ENCODE data around the gene MCL1.
"Not testable (repeated sequence)": the region's sequence is repeated elsewhere in the genome, so short reads cannot be mapped to it uniquely, and the experiment has no call there.

MCL1 gene

GRCh38 chr1:150579110-150579944 lies at the start of gene MCL1:
MCL1 (minus strand) TSS chr1:150579610; CDS start chr1:150579530, 80 bp downstream.
- DNase-seq (ENCODE audit: low read depth in 3 of 3, low spot score in 1 of 3), result peak; percentile 69 to 80 (median 75)

GRCh38 chr1:150628766-150629114 lies 49.3 kb upstream of the MCL1 start:
- DNase-seq (ENCODE audit: low read depth in 3 of 3, low spot score in 1 of 3), result no peak

DNA sequence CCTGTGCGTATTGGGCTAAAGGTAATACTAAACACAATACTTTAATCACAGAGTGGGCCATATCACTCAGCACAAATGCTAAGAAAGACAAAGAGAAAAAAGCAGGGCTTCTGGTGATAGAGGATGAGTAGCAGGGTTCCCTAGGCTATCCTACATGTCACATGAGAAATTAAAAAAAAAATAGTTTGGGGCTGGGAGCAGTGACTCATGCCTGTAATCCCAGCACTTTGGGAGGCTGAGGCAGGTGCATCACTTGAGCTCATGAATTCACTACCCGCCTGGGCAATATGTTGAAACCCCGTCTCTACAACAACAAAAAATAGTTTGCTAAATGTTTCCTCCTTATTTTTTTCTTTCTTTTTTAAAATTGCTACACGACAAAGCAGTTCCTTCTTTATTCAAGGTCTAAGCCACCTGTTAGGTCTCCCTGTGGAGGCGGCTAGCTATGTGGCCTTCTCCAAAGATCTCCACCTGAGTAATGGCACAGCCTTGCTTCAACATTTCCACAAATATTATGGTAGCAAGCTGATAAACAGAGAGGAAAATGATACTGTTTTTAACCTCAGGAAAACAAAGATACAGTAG lies 48.5 kb upstream of the MCL1 start:
- DNase-seq (ENCODE audit: low read depth in 3 of 3, low spot score in 1 of 3), result no peak

GRCh38 chr1:150626150-150626549 lies 46.7 kb upstream of the MCL1 start:
- DNase-seq (ENCODE audit: low read depth in 3 of 3, low spot score in 1 of 3), result no peak

GRCh38 chr1:150624546-150624945 lies 45.1 kb upstream of the MCL1 start:
- not testable (repeated sequence) for DNase-seq (ENCODE audit: low read depth in 3 of 3, low spot score in 1 of 3)

- not testable (repeated sequence) for DNase-seq (ENCODE audit: low read depth in 3 of 3, low spot score in 1 of 3)
These were observed 44.7 kb upstream of the MCL1 start for GRCh38 chr1:150624134-150624533.

- no peak for DNase-seq (ENCODE audit: low read depth in 3 of 3, low spot score in 1 of 3)
These were observed 43.0 kb upstream of the MCL1 start for GRCh38 chr1:150622303-150622975.

GRCh38 chr1:150621497-150622302 lies 42.3 kb upstream of the MCL1 start:
- DNase-seq (ENCODE audit: low read depth in 3 of 3, low spot score in 1 of 3), result peak in 2 of 3 donors; percentile 18 to 33

DNA sequence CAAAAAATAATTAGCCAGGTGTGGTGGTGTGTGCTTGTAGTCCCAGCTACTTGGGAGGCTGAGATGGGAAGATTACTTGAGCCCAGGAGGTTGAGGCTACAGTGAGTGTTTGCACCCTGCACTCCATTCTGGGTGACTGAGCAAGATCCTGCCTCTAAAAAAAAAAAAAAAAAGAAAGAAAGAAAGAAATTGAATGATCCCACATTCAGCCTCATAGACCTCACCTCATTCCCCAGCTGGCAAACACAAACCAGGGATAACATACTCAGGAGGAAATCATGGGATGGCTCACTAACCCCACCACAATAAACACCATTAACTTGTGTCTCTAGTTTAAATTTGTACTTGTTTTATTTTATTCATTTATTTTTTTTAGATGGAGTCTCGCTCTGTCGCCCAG lies 41.5 kb upstream of the MCL1 start:
- no peak for DNase-seq (ENCODE audit: low read depth in 3 of 3, low spot score in 1 of 3)

DNA sequence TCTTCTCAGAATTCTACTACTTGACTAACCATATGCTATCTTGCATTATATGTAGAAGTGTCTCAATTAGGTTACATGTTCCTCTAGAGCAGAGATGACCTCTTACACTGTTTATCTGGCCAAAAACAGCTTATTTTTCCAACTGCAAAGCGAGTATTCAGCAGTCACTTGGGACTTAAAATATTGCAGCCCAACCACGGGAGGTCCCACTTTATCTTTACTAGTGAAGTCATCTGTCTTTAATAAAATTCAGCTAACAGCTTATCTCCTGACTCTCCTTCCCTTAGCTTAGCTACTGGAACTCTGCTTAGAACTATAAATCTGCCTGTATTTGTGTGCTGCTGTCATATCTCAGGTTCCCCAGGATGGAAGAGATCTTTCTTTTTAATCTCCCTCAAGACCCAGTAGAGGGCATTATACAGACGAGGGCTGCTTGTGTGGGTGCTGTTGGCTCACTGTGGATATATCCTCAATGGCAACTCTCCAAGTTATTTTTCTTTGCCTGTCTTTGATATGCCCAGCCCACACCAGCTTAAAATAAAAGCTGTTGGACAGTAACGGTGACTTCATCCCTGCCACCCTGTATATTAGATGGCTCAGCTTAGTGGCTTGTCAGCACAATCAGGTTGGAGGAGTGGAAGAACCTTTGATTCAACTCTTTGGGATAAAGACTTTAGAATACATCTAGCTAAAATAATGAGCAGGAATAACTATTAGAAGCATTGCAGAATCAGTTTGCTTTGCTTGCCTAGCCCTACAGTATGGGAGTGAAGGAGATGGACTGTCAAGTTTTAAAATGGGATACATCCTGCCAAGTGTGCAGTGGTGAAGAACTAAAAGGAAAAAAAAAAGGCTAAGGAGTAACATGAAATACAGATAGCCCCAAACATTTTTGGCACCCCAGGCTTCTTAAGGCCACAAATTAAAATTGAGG lies 40.4 kb upstream of the MCL1 start:
- no peak for DNase-seq (ENCODE audit: low read depth in 3 of 3, low spot score in 1 of 3)

GRCh38 chr1:150615346-150616201 lies 36.2 kb upstream of the MCL1 start:
- DNase-seq (ENCODE audit: low read depth in 3 of 3, low spot score in 1 of 3), result no peak

GRCh38 chr1:150613061-150613920 lies 33.9 kb upstream of the MCL1 start:
- DNase-seq (ENCODE audit: low read depth in 3 of 3, low spot score in 1 of 3), result no peak

GRCh38 chr1:150612014-150612345 lies 32.6 kb upstream of the MCL1 start:
- DNase-seq (ENCODE audit: low read depth in 3 of 3, low spot score in 1 of 3), result no peak

DNA sequence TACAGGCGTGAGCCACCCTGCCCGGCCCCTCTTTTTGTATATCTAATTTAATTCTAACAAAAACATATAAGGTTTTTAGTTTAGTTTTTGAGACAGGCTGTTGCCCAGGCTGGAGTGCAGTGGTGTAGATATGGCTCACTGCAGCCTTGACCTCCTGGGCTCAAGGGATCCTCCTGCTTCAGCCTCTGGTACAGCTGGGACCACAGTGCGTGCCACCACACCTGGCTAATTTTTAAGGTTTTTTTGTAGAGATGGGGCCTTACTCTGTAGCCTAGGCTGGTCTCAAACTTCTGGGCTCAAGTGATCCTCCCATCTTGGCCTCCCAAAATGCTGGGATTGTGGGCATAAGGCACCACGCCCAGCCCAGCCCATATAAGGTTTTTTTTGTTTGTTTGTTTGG lies 31.2 kb upstream of the MCL1 start:
- DNase-seq (ENCODE audit: low read depth in 3 of 3, low spot score in 1 of 3), result no peak

GRCh38 chr1:150609732-150610131 lies 30.3 kb upstream of the MCL1 start:
- DNase-seq (ENCODE audit: low read depth in 3 of 3, low spot score in 1 of 3), result no peak

GRCh38 chr1:150606463-150607142 lies 27.2 kb upstream of the MCL1 start:
- DNase-seq (ENCODE audit: low read depth in 3 of 3, low spot score in 1 of 3), result no peak

- DNase-seq (ENCODE audit: low read depth in 3 of 3, low spot score in 1 of 3), result not testable (repeated sequence)
These were observed 26.0 kb upstream of the MCL1 start for GRCh38 chr1:150605451-150605731.

DNA sequence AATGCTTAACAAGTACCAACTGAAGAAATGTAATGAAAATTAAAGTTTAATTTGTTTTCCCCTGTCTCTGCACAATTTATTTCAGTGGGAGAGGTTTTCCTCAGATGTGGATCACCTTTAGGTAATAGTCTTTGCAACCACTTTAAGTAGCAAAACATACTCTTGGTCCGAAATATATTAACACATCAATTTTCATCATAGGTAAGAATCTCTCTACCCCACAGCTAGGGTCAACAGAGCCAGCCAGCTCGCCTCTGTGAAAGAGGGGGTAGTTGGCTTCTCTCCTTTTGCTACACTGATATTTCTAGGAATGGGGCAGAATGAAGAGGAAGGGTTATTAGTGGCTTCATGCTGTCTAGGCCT lies 24.8 kb upstream of the MCL1 start:
- DNase-seq (ENCODE audit: low read depth in 3 of 3, low spot score in 1 of 3), result no peak
